ENCODE measurements around the gene LMBR1L. TPM values are rescaled to one million over a fixed set of nuclear protein-coding genes. Genes with fewer than 3 reads are reported as not detected.
A peak's percentile ranks its signal among the peaks of the same experiment; 100 is the strongest.

LMBR1L gene
- total RNA-seq, 4 donors from 2014 or later, result 11.1 to 27.2 (median 15.9) TPM

GRCh38 chr12:49061157-49061650 is 49.4 kb downstream of the LMBR1L start:
- peak overlapping the region; percentile 83 to 100 (median 94) for H3K4me3 ChIP-seq
- TF ChIP-seq CTCF (IDR thresholded peaks at IDR 0.05 in 4 of 5, conservative IDR thresholded peaks at IDR 0.05 in 1 of 5) (no peak), POLR2A (IDR thresholded peaks at IDR 0.05) (no peak)
- H3K27me3 ChIP-seq, result no peaks in the 10 kb centered on the region
- in situ Hi-C loops (cut with MboI; ENCODE audit: low sequenced_read_pairs in 4 of 4), result loop anchor here in 2 of 4 donors (10.0 kb wide), 2 partner anchors 54 to 174 kb away; partner anchors contain the start of gene LMBR1L (in 2 of the 2)
- peak overlapping the region; percentile 97 to 100 (median 99) for H3K27ac ChIP-seq
- no peaks in the 10 kb centered on the region for H3K9me3 ChIP-seq
- H3K36me3 ChIP-seq, result no peaks in the 10 kb centered on the region
- peaks cover 34 to 38% of the 10 kb centered on the region in 2 donors for H3K4me1 ChIP-seq
- intact Hi-C loops (cut with DNase I; ENCODE audit: low total_unique reads), result loop anchor here (2.0 to 5.0 kb wide), 3 partner anchors 50 to 344 kb away; partner anchors contain the start of genes CCNT1, LMBR1L and TUBA1B
- no peak for ATAC-seq
- no peak for DNase-seq

GRCh38 chr12:49060237-49061156 is 50.1 kb downstream of the LMBR1L start, which contains the start of gene KMT2D:
KMT2D (minus strand) TSS chr12:49060794; CDS start chr12:49055324, 5,470 bp downstream.
- peak within 1 kb of the TSS; percentile 83 to 100 (median 94) for H3K4me3 ChIP-seq
- H3K27me3 ChIP-seq, result no peaks in the 10 kb centered on the region
- ATAC-seq, result peak; percentile 79
- intact Hi-C loops (cut with DNase I; ENCODE audit: low total_unique reads), result loop anchor here (2.0 to 5.0 kb wide), 3 partner anchors 50 to 343 kb away; partner anchors contain the start of genes CCNT1, LMBR1L and TUBA1B
- in situ Hi-C loops (cut with MboI; ENCODE audit: low sequenced_read_pairs in 4 of 4), result loop anchor here in 2 of 4 donors (10.0 kb wide), 2 partner anchors 54 to 174 kb away; partner anchors contain the start of gene LMBR1L (in 2 of the 2)
- no peaks in the 10 kb centered on the region for H3K9me3 ChIP-seq
- TF ChIP-seq POLR2A (IDR thresholded peaks at IDR 0.05), result peak; percentile 69 to 76
- peak; percentile 36 to 83 (median 63) for TF ChIP-seq CTCF (IDR thresholded peaks at IDR 0.05 in 4 of 5, conservative IDR thresholded peaks at IDR 0.05 in 1 of 5)
- H3K27ac ChIP-seq, result peak within 1 kb of the TSS; percentile 97 to 100 (median 99)
- peaks cover 41 to 45% of the 10 kb centered on the region in 2 donors for H3K4me1 ChIP-seq
- no peaks in the 10 kb centered on the region for H3K36me3 ChIP-seq
- DNase-seq, result peak; percentile 83 to 89

- ATAC-seq, result peak; percentile 7 to 25
- peaks cover 49 to 53% of the 10 kb centered on the region in 2 donors for H3K4me1 ChIP-seq
- DNase-seq, result no peak
- intact Hi-C loops (cut with DNase I; ENCODE audit: low total_unique reads) (loop anchor here (2.0 to 5.0 kb wide), 3 partner anchors 51 to 342 kb away; partner anchors contain the start of genes CCNT1, LMBR1L and TUBA1B), in situ Hi-C loops (cut with MboI; ENCODE audit: low sequenced_read_pairs in 4 of 4) (loop anchor here in 2 of 4 donors (10.0 kb wide), 2 partner anchors 55 to 175 kb away; partner anchors contain the start of gene LMBR1L (in 2 of the 2))
- H3K36me3 ChIP-seq, result peaks cover 0 to 6% of the 10 kb centered on the region in 2 donors
- H3K27ac ChIP-seq, result peak overlapping the region; percentile 97 to 100 (median 99)
- no peaks in the 10 kb centered on the region for H3K9me3 ChIP-seq
- no peaks in the 10 kb centered on the region for H3K27me3 ChIP-seq
- no peak for TF ChIP-seq POLR2A (IDR thresholded peaks at IDR 0.05)
- no peak for TF ChIP-seq CTCF (IDR thresholded peaks at IDR 0.05 in 4 of 5, conservative IDR thresholded peaks at IDR 0.05 in 1 of 5)
- peak overlapping the region; percentile 83 to 100 (median 94) for H3K4me3 ChIP-seq
Observed at GRCh38 chr12:49059299-49060171, 51.1 kb downstream of the LMBR1L start.

- peak overlapping the region; percentile 83 to 100 (median 94) for H3K4me3 ChIP-seq
- no peak for DNase-seq
- H3K27ac ChIP-seq, result peak overlapping the region; percentile 97 to 100 (median 99)
- intact Hi-C loops (cut with DNase I; ENCODE audit: low total_unique reads), result no loop called here
- no peaks in the 10 kb centered on the region for H3K9me3 ChIP-seq
- H3K27me3 ChIP-seq, result no peaks in the 10 kb centered on the region
- no peak for ATAC-seq
- in situ Hi-C loops (cut with MboI; ENCODE audit: low sequenced_read_pairs in 4 of 4), result no loop called here
- TF ChIP-seq POLR2A (IDR thresholded peaks at IDR 0.05) (no peak), CTCF (IDR thresholded peaks at IDR 0.05 in 4 of 5, conservative IDR thresholded peaks at IDR 0.05 in 1 of 5) (no peak)
- H3K36me3 ChIP-seq, result peaks cover 0 to 11% of the 10 kb centered on the region in 2 donors
- peaks cover 49 to 53% of the 10 kb centered on the region in 2 donors for H3K4me1 ChIP-seq
Observed at GRCh38 chr12:49059045-49059298, 51.7 kb downstream of the LMBR1L start.
